Right atrium auricular region (tissue), 2 donors: ENCODE data around the gene LRRC45. TPM values are rescaled to one million over a fixed set of nuclear protein-coding genes. Genes with fewer than 3 reads are reported as not detected.

ENCODE experiments used
- DNase-seq: peaks from one replicate; pipeline ENCODE4 v3.0.0-alpha.2; 2019; ENCODE audit warnings: low spot score
- H3K27ac ChIP-seq, 2 donors: fragments of 200-600 bp; sonication (generic); 1 replicate in 1 of 2; 2 replicates in 1 of 2; pipeline ENCODE4 v1.5.1; 2016 to 2019
- H3K27me3 ChIP-seq, 2 donors: fragments of 200-600 bp; sonication (generic); one replicate each; pipeline versions ENCODE4 v1.5.1 to v1.6.0; 2017 to 2019
- H3K36me3 ChIP-seq: fragments of 200-600 bp; sonication (generic); one replicate; pipeline ENCODE4 v1.5.1; 2016
- H3K4me1 ChIP-seq, 2 donors: fragments of 200-600 bp; sonication (generic); one replicate each; pipeline versions ENCODE4 v1.5.1 to v1.6.0; 2017 to 2019
- H3K4me3 ChIP-seq, 2 donors: fragments of 200-600 bp; sonication (generic); 1 replicate in 1 of 2; 2 replicates in 1 of 2; pipeline ENCODE4 v1.5.1; 2017 to 2019; ENCODE audit warnings: mild to moderate bottlenecking in 1 of 2, moderate library complexity in 1 of 2
- H3K9me3 ChIP-seq, 2 donors: fragments of 200-600 bp; sonication (generic); one replicate each; pipeline ENCODE4 v1.5.1; 2019
- CTCF ChIP-seq, 2 donors: fragments of 200-600 bp; sonication (generic); IDR thresholded peaks; one replicate each; pipeline ENCODE4 v1.5.1; 2019; ENCODE audit warnings: antibody characterized with exemption in 2 of 2
- total RNA-seq, 2 donors: library from RNA; depleted of rRNA; stranded (reverse); fragments of >200 nt; gene quantifications; one replicate each; pipeline ENCODE4 v1.1.0, GENCODE V29; 2016

Gene LRRC45
- total RNA-seq, 2 donors from 2014 or later: 4.7 to 4.9 TPM

- Histone ChIP-seq H3K4me1 (peaks cover 0 to 9% of the 10 kb centered on the region in 2 donors), H3K36me3 (peaks cover 32% of the 10 kb centered on the region), H3K27me3 (no peaks in the 10 kb centered on the region), H3K9me3 (no peaks in the 10 kb centered on the region), H3K27ac (no peak overlapping the region), H3K4me3 (no peak overlapping the region)
- no peak for TF ChIP-seq CTCF (IDR thresholded peaks at IDR 0.05)
- DNase-seq: no peak
Measured at GRCh38 chr17:81986606-81987005, 36.5 kb upstream of the LRRC45 start.

DNA sequence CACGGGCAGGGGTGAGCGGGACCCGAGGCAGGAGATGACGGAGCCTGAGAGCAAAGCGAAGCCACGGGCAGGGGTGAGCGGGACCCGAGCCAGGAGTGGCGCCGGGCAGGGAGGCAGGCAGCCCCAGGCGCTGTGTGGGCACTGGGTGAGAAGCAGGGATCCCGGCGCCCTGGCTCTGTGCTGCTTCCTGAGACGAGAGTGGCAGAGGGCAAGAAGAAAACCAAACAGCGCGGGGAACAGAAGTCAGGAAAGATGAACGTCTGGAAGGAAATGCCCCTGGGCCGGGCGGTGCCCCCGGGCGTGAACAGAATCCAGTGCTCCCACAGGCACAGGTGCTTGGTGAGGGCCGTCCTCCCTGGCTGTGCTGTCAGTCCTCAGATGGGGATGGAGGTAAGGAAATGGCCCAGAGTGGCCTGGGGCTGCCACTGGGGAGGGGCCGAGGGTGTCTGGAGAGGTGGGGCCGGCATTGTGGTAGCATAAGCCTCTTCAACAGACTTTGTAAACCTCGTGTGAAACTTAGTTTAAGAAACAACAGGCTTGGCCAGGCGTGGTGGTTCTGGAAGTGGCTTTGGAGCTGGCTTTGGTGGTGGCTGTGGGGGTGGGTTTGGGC, 35.8 kb upstream of the LRRC45 start:
- TF ChIP-seq CTCF (IDR thresholded peaks at IDR 0.05): no peak
- Histone ChIP-seq H3K4me3 (no peak overlapping the region), H3K4me1 (peaks cover 0 to 15% of the 10 kb centered on the region in 2 donors), H3K36me3 (peaks cover 32% of the 10 kb centered on the region), H3K27me3 (no peaks in the 10 kb centered on the region), H3K9me3 (no peaks in the 10 kb centered on the region), H3K27ac (no peak overlapping the region)
- DNase-seq: no peak

DNA sequence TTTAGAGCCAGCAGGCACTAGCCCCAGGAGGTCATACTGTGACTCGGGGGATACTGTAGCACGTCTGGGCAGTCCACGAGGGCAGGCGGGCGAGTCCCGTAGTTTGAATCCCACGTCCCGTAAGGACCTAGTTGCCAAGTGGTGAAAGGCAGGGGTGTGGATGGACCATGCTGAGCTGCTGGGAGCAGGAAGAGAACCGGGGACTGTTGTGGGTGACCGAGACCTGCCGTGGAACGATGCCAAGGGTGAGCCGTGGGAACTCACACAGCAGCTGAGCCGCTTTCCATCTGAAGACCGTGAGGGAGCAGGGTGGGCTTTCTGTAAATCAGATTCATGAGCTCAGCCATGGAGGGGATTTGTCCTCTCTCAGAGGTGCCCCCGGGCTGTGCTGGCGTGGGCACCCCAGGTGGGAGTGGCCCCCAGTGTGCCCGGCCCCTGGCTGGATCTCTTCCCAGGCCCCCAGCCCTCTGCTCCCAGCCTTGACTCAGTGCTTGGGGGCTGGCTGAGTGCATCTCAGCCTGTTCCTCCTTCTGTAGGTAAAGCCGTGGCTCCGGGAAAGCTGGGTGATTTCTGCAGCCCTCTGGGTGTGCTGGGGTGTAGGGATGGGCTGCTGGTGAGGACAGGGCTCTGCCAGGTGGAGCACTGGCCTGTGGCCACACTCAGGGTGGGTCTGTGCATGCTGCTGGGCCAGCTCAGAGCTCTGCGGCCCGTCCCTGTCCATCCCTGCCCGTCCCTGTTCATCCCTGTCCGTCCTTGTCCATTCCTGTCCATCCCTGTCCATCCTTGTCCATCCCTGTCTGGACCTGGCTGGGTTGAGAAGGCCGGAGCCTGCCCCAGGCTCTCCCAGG, 32.0 kb upstream of the LRRC45 start:
- H3K27ac ChIP-seq: peak overlapping the region; percentile 44 to 72

DNA sequence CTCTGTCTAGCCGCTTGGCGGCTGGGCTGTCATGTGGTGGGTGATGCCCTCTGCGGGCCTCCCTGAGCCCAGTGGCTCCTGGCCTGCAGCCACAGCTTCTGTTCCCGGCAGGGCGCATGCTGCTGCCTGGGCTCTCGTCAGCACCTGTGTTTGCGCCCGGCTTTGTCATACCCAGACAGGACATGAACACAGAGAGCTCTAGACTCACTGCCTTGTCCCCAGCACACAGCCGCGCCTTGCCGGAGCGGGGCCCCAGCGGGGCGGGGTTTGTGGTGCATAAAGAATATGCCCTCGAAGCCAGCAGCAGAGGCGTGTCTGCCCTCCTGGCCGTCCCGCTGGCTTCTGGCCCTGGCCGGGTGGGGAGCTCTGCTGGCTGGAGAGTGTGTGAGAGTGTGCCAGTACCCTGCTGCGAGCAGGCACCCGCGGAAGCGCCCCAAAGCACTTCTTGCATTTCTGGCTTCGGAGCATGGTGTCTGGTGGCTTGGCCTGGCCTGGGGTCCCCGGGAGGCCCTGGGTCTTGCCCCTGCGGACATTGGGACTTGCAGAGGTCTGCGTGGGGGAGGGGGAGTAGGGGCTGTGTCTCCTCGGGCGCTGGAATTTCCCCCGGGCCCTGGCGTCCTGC, 31.3 kb upstream of the LRRC45 start:
- TF ChIP-seq CTCF (IDR thresholded peaks at IDR 0.05): peak in 1 of 2 donors; percentile 12
- H3K4me1 ChIP-seq: peaks cover 0 to 21% of the 10 kb centered on the region in 2 donors
- H3K27ac ChIP-seq: peak overlapping the region; percentile 44 to 72
- no peaks in the 10 kb centered on the region for H3K27me3 ChIP-seq
- no peaks in the 10 kb centered on the region for H3K9me3 ChIP-seq
- DNase-seq: peak; percentile 66
- peak overlapping the region in 1 of 2 donors; percentile 27 for H3K4me3 ChIP-seq
- peaks cover under 1% of the 10 kb centered on the region for H3K36me3 ChIP-seq

More for the DNA sequence above, 32.0 kb upstream of the LRRC45 start:
- Histone ChIP-seq H3K4me1 (peaks cover 0 to 21% of the 10 kb centered on the region in 2 donors), H3K27me3 (no peaks in the 10 kb centered on the region), H3K9me3 (no peaks in the 10 kb centered on the region), H3K4me3 (no peak overlapping the region), H3K36me3 (peaks cover 8% of the 10 kb centered on the region)
- DNase-seq: no peak
- TF ChIP-seq CTCF (IDR thresholded peaks at IDR 0.05): no peak

DNA sequence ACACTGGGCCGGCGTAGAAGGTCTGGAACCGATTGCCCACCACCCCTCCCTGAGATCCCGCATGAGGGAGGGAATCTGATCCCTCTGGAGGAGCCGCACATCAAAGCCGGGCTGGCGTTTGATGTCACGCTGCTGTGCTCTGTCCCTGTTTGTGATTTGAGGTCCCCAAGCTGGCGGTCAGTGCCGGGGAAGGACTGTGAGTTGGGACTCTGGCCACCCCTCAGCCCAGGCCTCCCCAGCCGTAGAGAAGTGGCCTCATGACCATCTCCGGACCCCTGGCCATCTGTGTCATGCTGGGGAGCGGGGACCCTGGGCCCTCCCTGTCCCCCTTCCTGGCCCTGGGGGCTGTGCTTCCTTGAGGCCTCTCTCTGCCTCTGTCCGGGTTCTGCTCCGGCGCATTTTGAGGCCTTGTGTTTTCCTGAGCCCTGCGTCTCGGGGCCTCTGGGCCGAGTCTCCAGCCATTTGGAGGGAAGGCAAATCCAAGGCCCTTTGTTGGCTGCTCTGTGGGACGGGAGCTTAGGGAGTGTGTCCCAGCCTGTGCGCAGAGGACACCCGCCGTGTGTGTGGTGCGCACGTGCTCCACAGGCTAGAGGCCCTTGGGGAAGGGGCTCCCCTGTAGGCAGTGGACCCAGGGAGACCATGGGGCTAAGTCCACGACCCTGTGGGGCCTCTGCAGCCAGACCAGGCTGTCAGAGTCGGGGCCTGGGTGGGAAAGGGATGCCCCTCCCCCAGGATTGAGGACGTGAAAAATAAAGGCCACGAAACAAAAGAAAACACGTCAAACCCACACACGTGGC, 30.6 kb upstream of the LRRC45 start:
- no peaks in the 10 kb centered on the region for H3K36me3 ChIP-seq
- H3K27me3 ChIP-seq: no peaks in the 10 kb centered on the region
- no peak for DNase-seq
- no peaks in the 10 kb centered on the region for H3K9me3 ChIP-seq
- TF ChIP-seq CTCF (IDR thresholded peaks at IDR 0.05): no peak
- peak overlapping the region in 1 of 2 donors; percentile 27 for H3K4me3 ChIP-seq
- H3K27ac ChIP-seq: peak overlapping the region; percentile 44 to 72
- peaks cover 0 to 21% of the 10 kb centered on the region in 2 donors for H3K4me1 ChIP-seq
